T-helper 2 cell treated with Interferon-gamma antibody and Interleukin-4, amounts not matched to agents 5 μg/mL and 100 μg/mL, for 36 hours (primary cell): ENCODE results near the gene S100Z.
"Not testable (repeated sequence)": the region's sequence is repeated elsewhere in the genome, so short reads cannot be mapped to it uniquely, and the experiment has no call there.

Experiments used
- DNase-seq: peaks from one replicate; pipeline ENCODE4 v3.0.0; 2021; ENCODE audit warnings: low spot score
- H3K27ac Mint-ChIP-seq: one replicate; pipeline ENCODE4 v1.8.0; 2021; ENCODE audit warnings: mild to moderate bottlenecking, mixed read lengths
- H3K27me3 Mint-ChIP-seq: one replicate; pipeline ENCODE4 v1.8.0; 2021; ENCODE audit warnings: low read depth, mixed read lengths
- H3K36me3 Mint-ChIP-seq: one replicate; pipeline ENCODE4 v1.8.0; 2021; ENCODE audit warnings: low read depth, mixed read lengths
- H3K4me1 Mint-ChIP-seq: one replicate; pipeline ENCODE4 v1.8.0; 2021; ENCODE audit warnings: low read depth, mixed read lengths
- H3K4me3 Mint-ChIP-seq: one replicate; pipeline ENCODE4 v1.8.0; 2022; ENCODE audit warnings: mild to moderate bottlenecking, moderate library complexity, mixed read lengths
- H3K9me3 Mint-ChIP-seq: one replicate; pipeline ENCODE4 v1.8.0; 2021; ENCODE audit warnings: mixed read lengths

S100Z gene

GRCh38 chr5:76849419-76850291, at the start of gene S100Z:
S100Z (plus strand) TSS chr5:76850014; CDS start chr5:76875360, 25,346 bp downstream.
- Mint-ChIP-seq H3K27ac (peak within 1 kb of the TSS; percentile 91), H3K4me1 (peaks cover 38% of the 10 kb centered on the region), H3K36me3 (peaks cover 16% of the 10 kb centered on the region), H3K27me3 (no peaks in the 10 kb centered on the region), H3K9me3 (peaks cover 13% of the 10 kb centered on the region), H3K4me3 (peak within 1 kb of the TSS; percentile 75)
- peak; percentile 47 for DNase-seq

GRCh38 chr5:76800579-76800978, 49.2 kb upstream of the S100Z start:
- H3K27me3 Mint-ChIP-seq: peaks cover 13% of the 10 kb centered on the region
- no peaks in the 10 kb centered on the region for H3K9me3 Mint-ChIP-seq
- no peaks in the 10 kb centered on the region for H3K36me3 Mint-ChIP-seq
- no peak overlapping the region for H3K27ac Mint-ChIP-seq
- H3K4me1 Mint-ChIP-seq: no peaks in the 10 kb centered on the region
- DNase-seq: no peak
- H3K4me3 Mint-ChIP-seq: no peak overlapping the region

DNA sequence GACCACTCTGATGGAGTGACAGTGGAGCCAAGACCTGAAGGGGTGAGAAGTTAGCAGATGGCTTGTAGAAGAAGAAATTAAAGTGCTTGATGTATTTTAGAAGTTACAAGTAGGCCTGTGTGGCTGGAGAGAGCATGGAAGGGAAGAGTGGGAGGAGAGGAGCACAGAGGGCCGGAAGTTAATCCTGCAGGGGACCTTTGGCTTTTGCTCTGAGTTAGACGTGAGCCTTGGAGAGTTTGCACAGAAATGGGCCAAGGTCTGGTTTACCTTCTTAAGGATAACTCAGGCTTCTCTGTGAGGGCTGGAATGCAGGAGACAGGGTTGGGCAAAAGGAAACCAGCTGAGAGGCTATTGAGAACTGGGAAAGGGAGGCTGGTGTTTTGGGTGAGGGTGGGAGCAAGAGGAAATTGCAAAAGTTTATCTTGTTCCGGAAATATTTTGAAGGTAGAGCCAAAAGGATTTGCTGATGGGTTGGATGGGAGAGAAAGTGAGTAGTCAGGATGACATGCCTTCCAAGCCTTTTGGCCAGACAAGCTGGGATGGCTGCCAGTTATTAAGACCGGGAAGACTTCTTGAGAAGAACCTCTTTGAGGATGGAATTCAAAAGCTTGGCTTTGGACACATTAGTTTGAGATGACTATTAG, 48.5 kb upstream of the S100Z start:
- no peak for DNase-seq
- Mint-ChIP-seq H3K27me3 (peaks cover 13% of the 10 kb centered on the region), H3K4me3 (no peak overlapping the region), H3K36me3 (no peaks in the 10 kb centered on the region), H3K27ac (no peak overlapping the region), H3K9me3 (no peaks in the 10 kb centered on the region), H3K4me1 (no peaks in the 10 kb centered on the region)

GRCh38 chr5:76801803-76802195, 48.0 kb upstream of the S100Z start:
- peaks cover 13% of the 10 kb centered on the region for H3K27me3 Mint-ChIP-seq
- H3K4me1 Mint-ChIP-seq: no peaks in the 10 kb centered on the region
- no peak overlapping the region for H3K27ac Mint-ChIP-seq
- no peak for DNase-seq
- no peak overlapping the region for H3K4me3 Mint-ChIP-seq
- H3K9me3 Mint-ChIP-seq: no peaks in the 10 kb centered on the region
- no peaks in the 10 kb centered on the region for H3K36me3 Mint-ChIP-seq

DNA sequence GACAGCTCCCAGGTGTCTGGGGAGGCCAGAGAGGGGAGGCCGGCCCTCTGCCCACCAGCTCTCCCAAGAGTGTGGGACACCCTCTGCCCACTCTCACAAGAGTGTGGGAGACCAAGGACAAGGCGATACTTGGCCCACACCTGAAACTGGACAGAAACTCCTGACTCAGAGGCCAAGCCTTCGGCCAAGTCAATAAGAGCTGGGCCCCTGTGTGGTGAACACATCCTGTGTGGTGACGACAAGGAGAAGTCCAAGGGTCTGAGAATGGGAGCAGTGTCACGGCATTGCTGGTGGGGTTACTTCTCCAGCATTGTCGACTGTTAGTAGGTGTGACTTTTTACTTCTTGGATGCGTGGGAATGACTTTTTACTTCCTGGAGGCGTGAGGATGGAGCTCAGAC, 45.5 kb upstream of the S100Z start:
- Mint-ChIP-seq H3K27ac (no peak overlapping the region), H3K4me1 (no peaks in the 10 kb centered on the region), H3K4me3 (no peak overlapping the region), H3K27me3 (peaks cover 13% of the 10 kb centered on the region), H3K36me3 (no peaks in the 10 kb centered on the region), H3K9me3 (no peaks in the 10 kb centered on the region)
- DNase-seq: no peak

- Mint-ChIP-seq H3K27ac (no peak overlapping the region), H3K4me1 (no peaks in the 10 kb centered on the region), H3K27me3 (peaks cover 11% of the 10 kb centered on the region), H3K36me3 (no peaks in the 10 kb centered on the region), H3K9me3 (no peaks in the 10 kb centered on the region), H3K4me3 (no peak overlapping the region)
- DNase-seq: no peak
Measured at GRCh38 chr5:76805821-76806505, 43.9 kb upstream of the S100Z start.

GRCh38 chr5:76807296-76807695, 42.5 kb upstream of the S100Z start:
- Mint-ChIP-seq H3K4me3 (no peak overlapping the region), H3K4me1 (no peaks in the 10 kb centered on the region), H3K9me3 (no peaks in the 10 kb centered on the region), H3K27ac (no peak overlapping the region), H3K27me3 (peaks cover 4% of the 10 kb centered on the region), H3K36me3 (no peaks in the 10 kb centered on the region)
- DNase-seq: no peak

GRCh38 chr5:76808141-76808691, 41.6 kb upstream of the S100Z start:
- Mint-ChIP-seq H3K9me3 (no peaks in the 10 kb centered on the region), H3K4me1 (no peaks in the 10 kb centered on the region), H3K27ac (no peak overlapping the region), H3K36me3 (no peaks in the 10 kb centered on the region), H3K4me3 (no peak overlapping the region), H3K27me3 (peaks cover 2% of the 10 kb centered on the region)
- DNase-seq: no peak

DNA sequence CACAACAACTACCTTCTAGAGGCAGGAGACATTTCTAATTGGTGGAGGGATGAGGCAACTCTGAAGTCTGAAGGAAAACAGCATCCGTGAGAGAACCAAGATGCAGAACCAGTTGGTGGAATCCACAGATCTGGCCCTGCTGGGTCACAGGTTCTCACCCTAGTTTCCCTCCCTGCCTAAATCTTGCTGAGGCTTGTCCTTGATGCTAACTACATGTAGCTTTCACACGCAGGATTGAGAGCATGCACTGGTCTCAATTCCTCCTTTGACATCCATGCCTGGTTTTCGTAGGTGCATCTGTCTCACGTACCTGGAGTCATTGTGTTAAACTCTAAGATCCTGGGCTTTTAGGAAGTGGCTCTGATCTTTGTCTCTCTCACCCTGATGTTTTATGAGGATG, 40.7 kb upstream of the S100Z start:
- no peaks in the 10 kb centered on the region for H3K9me3 Mint-ChIP-seq

GRCh38 chr5:76810236-76810635, 39.6 kb upstream of the S100Z start:
- no peak for DNase-seq
- Mint-ChIP-seq H3K9me3 (no peaks in the 10 kb centered on the region), H3K4me3 (no peak overlapping the region), H3K4me1 (peaks cover 4% of the 10 kb centered on the region), H3K36me3 (no peaks in the 10 kb centered on the region), H3K27ac (no peak overlapping the region), H3K27me3 (peaks cover 3% of the 10 kb centered on the region)

More for the DNA sequence above, 40.7 kb upstream of the S100Z start:
- Mint-ChIP-seq H3K36me3 (no peaks in the 10 kb centered on the region), H3K27ac (no peak overlapping the region), H3K4me1 (peaks cover 2% of the 10 kb centered on the region), H3K4me3 (no peak overlapping the region), H3K27me3 (peaks cover under 1% of the 10 kb centered on the region)
- no peak for DNase-seq

DNA sequence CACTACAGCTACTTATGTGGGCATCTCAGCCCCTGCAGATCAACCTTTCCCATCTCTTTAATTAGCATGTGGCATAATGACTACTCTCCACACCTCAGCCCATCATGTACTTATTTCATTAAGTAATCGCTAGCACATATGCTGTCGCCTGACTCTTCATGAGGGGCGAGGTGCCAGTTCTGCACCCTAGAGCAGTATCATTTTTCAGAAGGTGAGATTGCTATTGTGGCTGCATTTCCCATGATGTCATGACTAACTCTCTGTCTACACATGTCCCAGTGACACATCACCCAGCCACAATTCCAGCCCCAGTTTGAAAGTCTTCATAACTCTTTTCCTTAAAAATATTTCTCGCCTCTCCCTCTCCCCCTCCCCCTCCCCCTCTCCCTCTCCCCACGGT, 38.6 kb upstream of the S100Z start:
- no peaks in the 10 kb centered on the region for H3K9me3 Mint-ChIP-seq
- no peak overlapping the region for H3K4me3 Mint-ChIP-seq
- no peak for DNase-seq
- no peak overlapping the region for H3K27ac Mint-ChIP-seq
- H3K27me3 Mint-ChIP-seq: peaks cover 13% of the 10 kb centered on the region
- no peaks in the 10 kb centered on the region for H3K36me3 Mint-ChIP-seq
- peaks cover 4% of the 10 kb centered on the region for H3K4me1 Mint-ChIP-seq

GRCh38 chr5:76812209-76812608, 37.6 kb upstream of the S100Z start:
- H3K4me3 Mint-ChIP-seq, H3K27ac Mint-ChIP-seq, H3K9me3 Mint-ChIP-seq, H3K4me1 Mint-ChIP-seq, DNase-seq, H3K36me3 Mint-ChIP-seq: not testable (repeated sequence)
- H3K27me3 Mint-ChIP-seq: peaks cover 23% of the 10 kb centered on the region

DNA sequence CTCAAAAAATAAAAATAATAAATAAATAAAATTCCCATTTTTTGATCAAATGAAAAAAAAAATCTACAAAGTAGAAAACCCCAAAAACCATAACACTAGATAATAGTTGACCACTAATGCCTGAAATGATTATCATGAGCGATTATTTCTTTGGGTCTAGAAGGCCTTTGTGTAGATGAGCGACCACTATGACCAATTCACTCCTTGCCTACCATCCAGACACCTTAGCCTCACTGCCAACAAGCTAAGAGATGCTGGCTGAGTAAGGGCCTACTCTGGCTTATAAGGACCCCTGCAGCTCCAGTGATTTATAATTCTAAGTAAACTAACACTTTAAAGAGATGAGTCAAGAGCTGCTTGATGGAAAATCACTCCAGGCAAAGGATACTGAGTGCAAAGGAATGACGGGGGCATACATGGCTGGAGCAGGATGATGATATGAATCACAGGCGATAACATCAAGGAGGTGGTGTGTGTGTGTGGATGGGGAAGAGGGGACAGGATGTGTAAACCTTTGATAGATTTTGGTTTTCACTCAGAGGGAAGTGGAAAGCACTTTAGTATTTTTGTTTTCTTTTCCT, 35.7 kb upstream of the S100Z start:
- Mint-ChIP-seq H3K4me1 (peaks cover 10% of the 10 kb centered on the region), H3K36me3 (no peaks in the 10 kb centered on the region), H3K27me3 (peaks cover 37% of the 10 kb centered on the region), H3K4me3 (no peak overlapping the region), H3K9me3 (no peaks in the 10 kb centered on the region), H3K27ac (no peak overlapping the region)
- no peak for DNase-seq
